IMR-90 (cell line): ENCODE measurements around the gene SERPING1. TPM values are rescaled to one million over a fixed set of nuclear protein-coding genes. Genes with fewer than 3 reads are reported as not detected.

Experiments
- ATAC-seq: fragments of 200-7000 bp; cut with Tn5 transposase; 2 replicates; pipeline ENCODE4 v1.9.1; 2020; ENCODE audit warnings: low read depth, mild to moderate bottlenecking, moderate library complexity
- BruUV-seq: library from RNA; stranded (reverse); fragments of 400-500 nt; replicated peaks from 2 replicates; lab custom pipeline; 2021; lab: Mats Ljungman, UMichigan
- CTCF ChIA-PET: fragments of 300-600 bp; formaldehyde crosslinking; extraction: SDS; loops from one replicate; lab custom pipeline; 2021; ENCODE audit warnings: antibody characterized with exemption; lab: Yijun Ruan, JAX
- POLR2A ChIA-PET: fragments of 300-600 bp; sonication (Branson Sonifier 250); formaldehyde crosslinking; loops from one replicate; lab custom pipeline; 2022; ENCODE audit warnings: antibody characterized with exemption; ENCODE audit not compliant: unreplicated experiment; lab: Charles Lee
- DNase-seq: peaks from one replicate; pipeline ENCODE4 v3.0.0; 2013
- H2AFZ ChIP-seq: replicated peaks from 2 replicates; pipeline ENCODE3; 2013; ENCODE audit warnings: low read length, mild to moderate bottlenecking; ENCODE audit not compliant: poor library complexity
- H2AK5ac ChIP-seq: 2 replicates; pipeline ENCODE4 v1.6.1; 2013; ENCODE audit warnings: low read depth, low read length, inconsistent platforms
- H2AK9ac ChIP-seq: replicated peaks from 2 replicates; pipeline ENCODE3; 2013; ENCODE audit warnings: mild to moderate bottlenecking, low read depth, low read length, moderate library complexity; ENCODE audit not compliant: poor library complexity
- H2BK120ac ChIP-seq: 2 replicates; pipeline ENCODE4 v1.6.1; 2013; ENCODE audit warnings: low read depth, low read length, inconsistent platforms
- H2BK15ac ChIP-seq: 3 replicates; pipeline ENCODE4 v1.6.1; 2013; ENCODE audit warnings: low read depth, low read length, inconsistent platforms
- H2BK20ac ChIP-seq: 2 replicates; pipeline ENCODE4 v1.6.1; 2013; ENCODE audit warnings: low read depth, mild to moderate bottlenecking, inconsistent platforms, low read length, moderate library complexity
- H2BK5ac ChIP-seq: 2 replicates; pipeline ENCODE4 v1.6.1; 2013; ENCODE audit warnings: mild to moderate bottlenecking, low read depth, low read length, inconsistent platforms; ENCODE audit not compliant: poor library complexity, severe bottlenecking
- H3K14ac ChIP-seq: replicated peaks from 2 replicates; pipeline ENCODE4 v1.6.1; 2013; ENCODE audit warnings: low read depth, low read length, inconsistent platforms
- H3K18ac ChIP-seq: 2 replicates; pipeline ENCODE4 v1.6.1; 2013; ENCODE audit warnings: low read depth, low read length, control low read depth
- H3K23ac ChIP-seq: 2 replicates; pipeline ENCODE4 v1.6.1; 2013; ENCODE audit warnings: low read depth, low read length, inconsistent platforms
- H3K27ac ChIP-seq: 2 replicates; pipeline ENCODE4 v1.5.1; 2013; ENCODE audit warnings: mild to moderate bottlenecking, control low read depth, low read length; ENCODE audit not compliant: insufficient read depth
- H3K27me3 ChIP-seq: 2 replicates; pipeline ENCODE4 v1.6.1; 2013; ENCODE audit warnings: low read length; ENCODE audit not compliant: control insufficient read depth, insufficient read depth
- H3K36me3 ChIP-seq: 2 replicates; pipeline ENCODE4 v1.6.1; 2013; ENCODE audit warnings: low read length, mixed read lengths; ENCODE audit not compliant: control insufficient read depth, insufficient read depth
- H3K4ac ChIP-seq: 2 replicates; pipeline ENCODE4 v1.6.1; 2013; ENCODE audit warnings: low read depth, low read length, inconsistent platforms
- H3K4me1 ChIP-seq: 2 replicates; pipeline ENCODE4 v1.6.1; 2013; ENCODE audit warnings: low read length, mixed read lengths; ENCODE audit not compliant: control insufficient read depth, insufficient read depth
- H3K4me2 ChIP-seq: 2 replicates; pipeline ENCODE4 v1.6.1; 2013; ENCODE audit warnings: low read depth, mild to moderate bottlenecking, control low read depth, low read length, moderate library complexity
- H3K4me3 ChIP-seq: 2 replicates; pipeline ENCODE4 v1.5.1; 2013; ENCODE audit warnings: low read depth, mild to moderate bottlenecking, control low read depth, low read length, moderate library complexity; ENCODE audit not compliant: insufficient read depth
- H3K56ac ChIP-seq: 2 replicates; pipeline ENCODE4 v1.6.1; 2013; ENCODE audit warnings: low read length, inconsistent platforms; ENCODE audit not compliant: insufficient read depth; ENCODE audit errors: extremely low read depth
- H3K79me1 ChIP-seq, 2 experiments: 2 replicates each; pipeline ENCODE4 v1.6.1; 2013; ENCODE audit warnings: low read length in 2 of 2, inconsistent platforms in 1 of 2, low read depth in 1 of 2
- H3K9ac ChIP-seq: 2 replicates; pipeline ENCODE4 v1.6.1; 2013; ENCODE audit warnings: low read depth, low read length, control low read depth
- H3K9me1 ChIP-seq: 2 replicates; pipeline ENCODE4 v1.6.1; 2013; ENCODE audit warnings: low read length, inconsistent platforms; ENCODE audit not compliant: insufficient read depth
- H3K9me3 ChIP-seq: 2 replicates; pipeline ENCODE4 v1.6.1; 2013; ENCODE audit warnings: low read length; ENCODE audit not compliant: control insufficient read depth, insufficient read depth
- H4K20me1 ChIP-seq: 2 replicates; pipeline ENCODE4 v1.6.1; 2013; ENCODE audit warnings: low read length, inconsistent platforms; ENCODE audit not compliant: insufficient read depth
- H4K5ac ChIP-seq: 2 replicates; pipeline ENCODE4 v1.6.1; 2013; ENCODE audit warnings: mild to moderate bottlenecking, low read depth, low read length, control low read depth
- H4K8ac ChIP-seq, 2 experiments: 2 replicates each; pipeline ENCODE4 v1.6.1; 2013; ENCODE audit warnings: low read depth in 2 of 2, low read length in 2 of 2, control low read depth in 1 of 2, inconsistent platforms in 1 of 2
- H4K91ac ChIP-seq: 2 replicates; pipeline ENCODE4 v1.6.1; 2013; ENCODE audit warnings: low read depth, low read length, inconsistent platforms; ENCODE audit not compliant: insufficient read depth
- BHLHE40 ChIP-seq: fragments of 150-350 bp; IDR thresholded peaks from 2 replicates; pipeline ENCODE4 v1.6.1; 2016; ENCODE audit warnings: mild to moderate bottlenecking, low read depth, low read length
- CEBPB ChIP-seq: IDR thresholded peaks from 2 replicates; pipeline ENCODE4 v1.6.1; 2012; ENCODE audit warnings: low read depth, low read length, improper control_type of control experiment
- CHD1 ChIP-seq: IDR thresholded peaks from 2 replicates; pipeline ENCODE4 v1.6.1; 2012; ENCODE audit warnings: low read depth, low read length, improper control_type of control experiment
- CTCF ChIP-seq: conservative IDR thresholded peaks from 2 replicates; pipeline ENCODE4 v1.5.1; 2012; ENCODE audit warnings: mild to moderate bottlenecking, low read depth, low read length, improper control_type of control experiment
- ELK1 ChIP-seq: fragments of 150-350 bp; IDR thresholded peaks from 2 replicates; pipeline ENCODE4 v1.6.1; 2016; ENCODE audit warnings: low read depth, mild to moderate bottlenecking, low read length, moderate library complexity, borderline replicate concordance
- FOS ChIP-seq: fragments of 150-350 bp; IDR thresholded peaks from 2 replicates; pipeline ENCODE4 v1.6.1; 2016; ENCODE audit warnings: low read depth, low read length
- MAFK ChIP-seq: IDR thresholded peaks from 2 replicates; pipeline ENCODE4 v1.6.1; 2012; ENCODE audit warnings: low read depth, low read length, improper control_type of control experiment
- MAZ ChIP-seq: IDR thresholded peaks from 2 replicates; pipeline ENCODE4 v1.6.1; 2012; ENCODE audit warnings: low read depth, mild to moderate bottlenecking, low read length, improper control_type of control experiment, moderate library complexity, borderline replicate concordance
- MXI1 ChIP-seq: IDR thresholded peaks from 2 replicates; pipeline ENCODE4 v1.6.1; 2012; ENCODE audit warnings: low read depth, mild to moderate bottlenecking, low read length, moderate library complexity, borderline replicate concordance
- NFE2L2 ChIP-seq: fragments of 150-350 bp; IDR thresholded peaks from 2 replicates; pipeline ENCODE4 v1.6.1; 2016; ENCODE audit warnings: low read depth, mild to moderate bottlenecking, low read length
- POLR2A ChIP-seq: IDR thresholded peaks from 2 replicates; pipeline ENCODE4 v1.6.1; 2012; ENCODE audit warnings: mild to moderate bottlenecking, low read depth, low read length
- RAD21 ChIP-seq: IDR thresholded peaks from 2 replicates; pipeline ENCODE4 v1.6.1; 2012; ENCODE audit warnings: low read length, improper control_type of control experiment
- RCOR1 ChIP-seq: IDR thresholded peaks from 2 replicates; pipeline ENCODE4 v1.6.1; 2012; ENCODE audit warnings: mild to moderate bottlenecking, low read length, improper control_type of control experiment; ENCODE audit not compliant: insufficient replicate concordance
- RFX5 ChIP-seq: IDR thresholded peaks from 2 replicates; pipeline ENCODE4 v1.8.0; 2012; ENCODE audit warnings: low read depth, mild to moderate bottlenecking, low read length, moderate library complexity
- SMC3 ChIP-seq: fragments of 150-350 bp; IDR thresholded peaks from 2 replicates; pipeline ENCODE4 v1.6.1; 2016; ENCODE audit warnings: low read depth, mild to moderate bottlenecking, antibody characterized with exemption, low read length, moderate library complexity
- USF2 ChIP-seq: fragments of 150-350 bp; IDR thresholded peaks from 2 replicates; pipeline ENCODE4 v1.6.1; 2017; ENCODE audit warnings: mild to moderate bottlenecking, antibody characterized with exemption, low read length, low read depth
- WGBS, 2 experiments: methylation state at CpG; one replicate each; pipeline versions ENCODE4 v1.1.5 to v1.1.7; 2013; ENCODE audit warnings: missing lambda C conversion rate in 2 of 2; ENCODE audit not compliant: insufficient read length in 1 of 2; ENCODE audit errors: extremely low coverage in 2 of 2; 5-methylcytosine and 5-hydroxymethylcytosine counted together
- dilution Hi-C: fragments of 300-500 bp; cut with HindIII; formaldehyde crosslinking; loops from one replicate; pipeline ENCODE4 v1.14.3; 2018; ENCODE audit warnings: low sequenced_read_pairs; ENCODE audit not compliant: unreplicated experiment
- in situ Hi-C: fragments of 300-500 bp; cut with MboI; formaldehyde crosslinking; loops from 3 replicates; pipeline ENCODE4 v1.14.3; 2019; ENCODE audit warnings: low sequenced_read_pairs, inconsistent platforms, mixed read lengths
- intact Hi-C: fragments of 100-400 bp; cut with micrococcal nuclease; formaldehyde crosslinking; loops from 2 replicates; pipeline ENCODE4 v1.10.0; 2022
- polyA plus RNA-seq, 3 experiments: library from polyadenylated mRNA; depleted of rRNA; stranded (reverse); fragments of >200 nt; gene quantifications; 2 replicates each; pipeline ENCODE4 v1.2.3, GENCODE V29; 2012; ENCODE audit warnings: low replicate concordance in 1 of 3
- total RNA-seq: library from RNA; depleted of rRNA; stranded (reverse); fragments of >200 nt; gene quantifications from 2 replicates; pipeline ENCODE4 v1.2.3, GENCODE V29; 2012

The SERPING1 gene
- total and polyA plus RNA-seq, 2 of the 4 experiments (the other 2 are of a cell fraction) = 2.0 to 30.7 TPM

GRCh38 chr11:57614234-57614772, 16.8 kb downstream of the SERPING1 start:
- Histone ChIP-seq H2AFZ (no peak overlapping the region), H3K56ac (no peak overlapping the region), H3K4ac (no peak overlapping the region), H3K18ac (no peak overlapping the region), H2BK15ac (no peak overlapping the region), H3K14ac (no peak overlapping the region), H4K5ac (no peak overlapping the region), H3K27ac (no peak overlapping the region), H3K9ac (no peak overlapping the region), H3K4me3 (no peak overlapping the region), H3K79me1 (no peaks in the 10 kb centered on the region), H3K4me2 (no peak overlapping the region), H3K9me3 (peaks cover 3% of the 10 kb centered on the region; the same call in 1 of the 2 replicates), H3K4me1 (no peaks in the 10 kb centered on the region), H2BK20ac (no peak overlapping the region), H2BK5ac (no peak overlapping the region), H3K36me3 (peaks cover 8% of the 10 kb centered on the region), H4K91ac (no peak overlapping the region), H3K23ac (no peak overlapping the region), H3K27me3 (no peaks in the 10 kb centered on the region), H2AK5ac (no peak overlapping the region), H3K9me1 (no peaks in the 10 kb centered on the region), H4K20me1 (no peaks in the 10 kb centered on the region), H4K8ac (no peak overlapping the region), H2BK120ac (no peak overlapping the region), H2AK9ac (no peak overlapping the region)
- no peak for TF ChIP-seq CHD1
- no peak for TF ChIP-seq RFX5
- TF ChIP-seq RAD21 = no peak
- no peak for TF ChIP-seq SMC3
- TF ChIP-seq FOS = no peak
- no peak for TF ChIP-seq USF2
- no peak for TF ChIP-seq NFE2L2
- TF ChIP-seq RCOR1 = no peak
- no peak for TF ChIP-seq MXI1
- no peak for TF ChIP-seq BHLHE40
- TF ChIP-seq POLR2A = no peak
- no peak for TF ChIP-seq MAZ
- TF ChIP-seq MAFK = no peak
- no peak for TF ChIP-seq ELK1
- TF ChIP-seq CTCF = no peak
- TF ChIP-seq CEBPB = no peak
- CTCF ChIA-PET = no interaction called here
- 73% methylated on average over 8 of the region's 10 CpGs; no CpG with 5 or more reads in 1 of the 2 experiments for WGBS, 2 experiments
- dilution Hi-C loops = no loop called here
- POLR2A ChIA-PET = interaction anchor here (0.6 kb wide), 1 partner anchor 952 kb away, joined by 3 read pairs; no protein-coding TSS in a partner anchor
- BruUV-seq = no TSS peak
- in situ Hi-C loops = no loop called here
- intact Hi-C loops = no loop called here
- ATAC-seq (no peak), DNase-seq (no peak)
